GM19240 (cell line): Measurements from ENCODE around the gene FAM170B.
A peak's percentile ranks its signal among the peaks of the same experiment; 100 is the strongest.

Experiments used
- DNase-seq: peaks from one replicate; pipeline ENCODE4 v3.0.0; 2011; ENCODE audit warnings: low spot score; ENCODE audit not compliant: insufficient read length

The FAM170B gene

GRCh38 chr10:49169776-49170175 lies 36.0 kb upstream of the FAM170B start:
- DNase-seq, result no peak

- no peak for DNase-seq
These were observed 35.1 kb upstream of the FAM170B start for GRCh38 chr10:49168831-49169500.

GRCh38 chr10:49168171-49168540 lies 34.3 kb upstream of the FAM170B start:
- DNase-seq, result no peak

GRCh38 chr10:49167425-49168170 lies 33.8 kb upstream of the FAM170B start:
- no peak for DNase-seq

- DNase-seq, result no peak
These were observed 32.9 kb upstream of the FAM170B start for GRCh38 chr10:49166484-49167400.

- DNase-seq, result no peak
These were observed 32.1 kb upstream of the FAM170B start for GRCh38 chr10:49165821-49166483.

GRCh38 chr10:49165259-49165658 lies 31.4 kb upstream of the FAM170B start:
- no peak for DNase-seq

- peak; percentile 53 for DNase-seq
These were observed 30.9 kb upstream of the FAM170B start for GRCh38 chr10:49164559-49165188.

- DNase-seq, result no peak
These were observed 29.9 kb upstream of the FAM170B start for GRCh38 chr10:49163741-49164140.

GRCh38 chr10:49162761-49163310 lies 29.0 kb upstream of the FAM170B start:
- no peak for DNase-seq

GRCh38 chr10:49162063-49162462 lies 28.2 kb upstream of the FAM170B start:
- DNase-seq, result no peak

GRCh38 chr10:49161411-49161997 lies 27.7 kb upstream of the FAM170B start:
- DNase-seq, result no peak

GRCh38 chr10:49160814-49161213 lies 27.0 kb upstream of the FAM170B start:
- no peak for DNase-seq

- DNase-seq, result no peak
These were observed 26.3 kb upstream of the FAM170B start for GRCh38 chr10:49160110-49160509.

GRCh38 chr10:49158915-49159314 lies 25.1 kb upstream of the FAM170B start:
- DNase-seq, result no peak

GRCh38 chr10:49158404-49158803 lies 24.6 kb upstream of the FAM170B start:
- no peak for DNase-seq

- no peak for DNase-seq
These were observed 23.4 kb upstream of the FAM170B start for GRCh38 chr10:49157229-49157628.

- no peak for DNase-seq
These were observed 20.8 kb upstream of the FAM170B start for GRCh38 chr10:49154641-49155040.

GRCh38 chr10:49153971-49154370 lies 20.1 kb upstream of the FAM170B start:
- no peak for DNase-seq

GRCh38 chr10:49153115-49153514 lies 19.3 kb upstream of the FAM170B start:
- no peak for DNase-seq
